Measurements from ENCODE around the gene CAMK1.

GRCh38 chr3:9730657-9731205 is 39.0 kb downstream of the CAMK1 start:
- no peak for TF ChIP-seq POLR2A (IDR thresholded peaks at IDR 0.05)
- peak in 1 of 4 experiments; percentile 17 for TF ChIP-seq CTCF (IDR thresholded peaks at IDR 0.05)
